Stimulated activated CD4-positive, alpha-beta T cell treated with anti-CD3 and anti-CD28 coated beads, Interleukin-2, amount 100 ng/mL, for 24 hours (primary cell): ENCODE results near the gene GINS1.
A peak's percentile ranks its signal among the peaks of the same experiment; 100 is the strongest.

Experiments
- DNase-seq, 2 donors: peaks; one replicate each; pipeline ENCODE4 v3.0.0-alpha.2; 2020

The GINS1 gene

GRCh38 chr20:25407311-25408169 is at the start of gene GINS1:
TSS of gene GINS1 (plus strand) at chr20:25407673. CDS start at chr20:25407821, 148 bp downstream.
- DNase-seq: peak; percentile 85 to 91

GRCh38 chr20:25360631-25361286 is 46.7 kb upstream of the GINS1 start:
- DNase-seq: no peak

GRCh38 chr20:25361287-25361683 is 46.2 kb upstream of the GINS1 start:
- DNase-seq: no peak

- DNase-seq: no peak
These were observed 43.2 kb upstream of the GINS1 start for GRCh38 chr20:25364180-25364788.

GRCh38 chr20:25364879-25365699 is 42.4 kb upstream of the GINS1 start:
- DNase-seq: no peak

GRCh38 chr20:25368526-25368925 is 38.9 kb upstream of the GINS1 start:
- DNase-seq: no peak

- no peak for DNase-seq
These were observed 38.5 kb upstream of the GINS1 start for GRCh38 chr20:25368976-25369375.

GRCh38 chr20:25369529-25369928 is 37.9 kb upstream of the GINS1 start:
- no peak for DNase-seq

- DNase-seq: no peak
These were observed 37.5 kb upstream of the GINS1 start for GRCh38 chr20:25369971-25370370.

- DNase-seq: no peak
These were observed 34.7 kb upstream of the GINS1 start for GRCh38 chr20:25372584-25373336.

GRCh38 chr20:25374842-25375241 is 32.6 kb upstream of the GINS1 start:
- no peak for DNase-seq

GRCh38 chr20:25376236-25376635 is 31.2 kb upstream of the GINS1 start:
- DNase-seq: no peak

GRCh38 chr20:25376886-25377285 is 30.6 kb upstream of the GINS1 start:
- no peak for DNase-seq

- DNase-seq: no peak
These were observed 29.1 kb upstream of the GINS1 start for GRCh38 chr20:25378189-25378883.

- DNase-seq: no peak
These were observed 28.4 kb upstream of the GINS1 start for GRCh38 chr20:25378884-25379733.

- no peak for DNase-seq
These were observed 26.4 kb upstream of the GINS1 start for GRCh38 chr20:25380945-25381614.

- no peak for DNase-seq
These were observed 24.6 kb upstream of the GINS1 start for GRCh38 chr20:25382704-25383370.

GRCh38 chr20:25389401-25389857 is 18.0 kb upstream of the GINS1 start:
- no peak for DNase-seq

- peak; percentile 31 to 39 for DNase-seq
These were observed 17.5 kb upstream of the GINS1 start for GRCh38 chr20:25389858-25390537.
